PC-3 (cell line): ENCODE results near the gene BDNF.

Source experiments
- CTCF ChIP-seq: fragments of 300-600 bp; sonication (generic); conservative IDR thresholded peaks from 2 replicates; pipeline ENCODE4 v1.5.1; 2017; ENCODE audit warnings: antibody characterized with exemption, low read depth, mild to moderate bottlenecking, low read length
- EZH2 ChIP-seq: fragments of 300-600 bp; sonication (generic); IDR thresholded peaks from one replicate; pipeline ENCODE4 v1.6.1; 2017; ENCODE audit warnings: antibody characterized with exemption, mild to moderate bottlenecking, low read length; ENCODE audit not compliant: unreplicated experiment
- EZH2phosphoT487 ChIP-seq: fragments of 300-600 bp; sonication (generic); IDR thresholded peaks from 2 replicates; pipeline ENCODE4 v1.6.1; 2018; ENCODE audit warnings: mild to moderate bottlenecking, antibody characterized with exemption, low read length, borderline replicate concordance

- no peak for TF ChIP-seq CTCF
- TF ChIP-seq EZH2phosphoT487 = no peak
- TF ChIP-seq EZH2 = no peak
Observed at GRCh38 chr11:27611390-27611789, 88.9 kb downstream of the BDNF start.
